ENCODE data around the gene SLC25A26. TPM values are rescaled to one million over a fixed set of nuclear protein-coding genes. Genes with fewer than 3 reads are reported as not detected.

The SLC25A26 gene
- total and polyA plus RNA-seq, 2 of the 13 experiments (the other 11 are each of a cell fraction or from before 2014, with no cell fraction given) = 23.1 to 32.7 TPM

GRCh38 chr3:66227915-66228314 lies 7.1 kb downstream of the SLC25A26 start (continued):
- no peak for TF ChIP-seq ZBTB34 (CRISPR knock-in tag; IDR thresholded peaks at IDR 0.05)
- TF ChIP-seq ZNF549 (CRISPR knock-in tag; IDR thresholded peaks at IDR 0.05) = no peak
- TF ChIP-seq HNRNPK (IDR thresholded peaks at IDR 0.05; ENCODE audit: low read depth, low read length, poor library complexity, severe bottlenecking) = no peak
- TF ChIP-seq JUNB (CRISPR knock-in tag; IDR thresholded peaks at IDR 0.05; ENCODE audit: borderline replicate concordance) = no peak
- no peak for TF ChIP-seq TCF7L2 (IDR thresholded peaks at IDR 0.05; ENCODE audit: low read depth, low read length)
- TF ChIP-seq, protein P1, sequence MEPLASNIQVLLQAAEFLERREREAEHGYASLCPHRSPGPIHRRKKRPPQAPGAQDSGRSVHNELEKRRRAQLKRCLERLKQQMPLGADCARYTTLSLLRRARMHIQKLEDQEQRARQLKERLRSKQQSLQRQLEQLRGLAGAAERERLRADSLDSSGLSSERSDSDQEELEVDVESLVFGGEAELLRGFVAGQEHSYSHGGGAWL (CRISPR knock-in tag; IDR thresholded peaks at IDR 0.05) = no peak
- TF ChIP-seq RXRA (CRISPR knock-in tag; IDR thresholded peaks at IDR 0.05) = no peak

GRCh38 chr3:66228707-66229106 lies 7.9 kb downstream of the SLC25A26 start:
- 0 out of 2 replicates have a peak, but pooled peaks cover 3% of the 10 kb centered on the region for H4K20me1 ChIP-seq (ENCODE audit: insufficient read depth, low read length)
- no peaks in the 10 kb centered on the region for H3K4me1 ChIP-seq (ENCODE audit: insufficient read depth, low read length)
- no peak overlapping the region for H3K27ac ChIP-seq (ENCODE audit: extremely low read length, insufficient read depth, low read length)
- 96% methylated on average over 1 of the region's 1 CpG for WGBS (ENCODE audit: low lambda C conversion rate)
- H3K27me3 ChIP-seq (ENCODE audit: control insufficient read depth in 1 of 2, insufficient read depth in 2 of 2, low read length in 2 of 2) = no peaks in the 10 kb centered on the region
- ATAC-seq (no peak), DNase-seq (ENCODE audit: low spot score) (no peak), FAIRE-seq (no peak)
- peaks cover 22% of the 10 kb centered on the region for H3K79me2 ChIP-seq (ENCODE audit: insufficient read depth, low read length)
- intact Hi-C loops (cut with micrococcal nuclease; ENCODE audit: unreplicated experiment) (no loop called here), in situ Hi-C loops (cut with HindIII; ENCODE audit: extremely low pct_ligation_motif_present, low pct_unique_long_range_greater_than_20kb) (no loop called here)
- ChIA-PET POLR2A (no interaction called here), CTCF (ENCODE audit: low intra/inter-chr PET ratio, low total read pairs) (no interaction called here)
- H3K4me3 ChIP-seq (replicated peaks in 1 of 3; ENCODE audit: insufficient read depth in 1 of 3, low read depth in 2 of 3, low read length in 3 of 3) = no peak overlapping the region
- H3K9me3 ChIP-seq (ENCODE audit: low read length) = no peaks in the 10 kb centered on the region
- H3K4me2 ChIP-seq (ENCODE audit: low read depth, low read length) = no peak overlapping the region
- no peaks in the 10 kb centered on the region for H3K36me3 ChIP-seq (replicated peaks in 1 of 2; ENCODE audit: control insufficient read depth in 1 of 2, insufficient read depth in 2 of 2, low read length in 2 of 2)
- no TSS peak for BruUV-seq (replicated peaks)
- no peak overlapping the region for H3K9ac ChIP-seq (ENCODE audit: insufficient read depth, low read depth, low read length)
- H2AFZ ChIP-seq (ENCODE audit: low read length) = no peak overlapping the region
- TF ChIP-seq IRX3 (CRISPR knock-in tag; IDR thresholded peaks at IDR 0.05; ENCODE audit: borderline replicate concordance, low read depth) = no peak
- TF ChIP-seq, protein P2, sequence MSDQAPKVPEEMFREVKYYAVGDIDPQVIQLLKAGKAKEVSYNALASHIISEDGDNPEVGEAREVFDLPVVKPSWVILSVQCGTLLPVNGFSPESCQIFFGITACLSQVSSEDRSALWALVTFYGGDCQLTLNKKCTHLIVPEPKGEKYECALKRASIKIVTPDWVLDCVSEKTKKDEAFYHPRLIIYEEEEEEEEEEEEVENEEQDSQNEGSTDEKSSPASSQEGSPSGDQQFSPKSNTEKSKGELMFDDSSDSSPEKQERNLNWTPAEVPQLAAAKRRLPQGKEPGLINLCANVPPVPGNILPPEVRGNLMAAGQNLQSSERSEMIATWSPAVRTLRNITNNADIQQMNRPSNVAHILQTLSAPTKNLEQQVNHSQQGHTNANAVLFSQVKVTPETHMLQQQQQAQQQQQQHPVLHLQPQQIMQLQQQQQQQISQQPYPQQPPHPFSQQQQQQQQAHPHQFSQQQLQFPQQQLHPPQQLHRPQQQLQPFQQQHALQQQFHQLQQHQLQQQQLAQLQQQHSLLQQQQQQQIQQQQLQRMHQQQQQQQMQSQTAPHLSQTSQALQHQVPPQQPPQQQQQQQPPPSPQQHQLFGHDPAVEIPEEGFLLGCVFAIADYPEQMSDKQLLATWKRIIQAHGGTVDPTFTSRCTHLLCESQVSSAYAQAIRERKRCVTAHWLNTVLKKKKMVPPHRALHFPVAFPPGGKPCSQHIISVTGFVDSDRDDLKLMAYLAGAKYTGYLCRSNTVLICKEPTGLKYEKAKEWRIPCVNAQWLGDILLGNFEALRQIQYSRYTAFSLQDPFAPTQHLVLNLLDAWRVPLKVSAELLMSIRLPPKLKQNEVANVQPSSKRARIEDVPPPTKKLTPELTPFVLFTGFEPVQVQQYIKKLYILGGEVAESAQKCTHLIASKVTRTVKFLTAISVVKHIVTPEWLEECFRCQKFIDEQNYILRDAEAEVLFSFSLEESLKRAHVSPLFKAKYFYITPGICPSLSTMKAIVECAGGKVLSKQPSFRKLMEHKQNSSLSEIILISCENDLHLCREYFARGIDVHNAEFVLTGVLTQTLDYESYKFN (CRISPR knock-in tag; conservative IDR thresholded peaks at IDR 0.05) = no peak
- no peak for TF ChIP-seq ZSCAN21 (CRISPR knock-in tag; IDR thresholded peaks at IDR 0.05; ENCODE audit: borderline replicate concordance)
- TF ChIP-seq SP5 (CRISPR knock-in tag; IDR thresholded peaks at IDR 0.05; ENCODE audit: borderline replicate concordance, low read depth) = no peak
- TF ChIP-seq PTBP1 (IDR thresholded peaks at IDR 0.05; ENCODE audit: low read depth, low read length, poor library complexity, severe bottlenecking) = no peak
- no peak for TF ChIP-seq U2AF1 (optimal IDR thresholded peaks at IDR 0.05; ENCODE audit: low read depth, low read length)
- no peak for TF ChIP-seq ZNF256 (CRISPR knock-in tag; conservative IDR thresholded peaks at IDR 0.05)
- TF ChIP-seq ZNF343 (CRISPR knock-in tag; IDR thresholded peaks at IDR 0.05) = no peak
- no peak for TF ChIP-seq ZNF772 (CRISPR knock-in tag; IDR thresholded peaks at IDR 0.05)
- no peak for TF ChIP-seq ZNF17 (CRISPR knock-in tag; IDR thresholded peaks at IDR 0.05)
- no peak for TF ChIP-seq ZNF607 (CRISPR knock-in tag; IDR thresholded peaks at IDR 0.05; ENCODE audit: borderline replicate concordance)
- no peak for TF ChIP-seq EED (CRISPR knock-in tag; IDR thresholded peaks at IDR 0.05)
